NCI-H748 (cell line): ENCODE data around the gene ZNF556.

Experiments
- DNase-seq: peaks from one replicate; lab custom pipeline; 2025; ENCODE audit not compliant: unreplicated experiment; lab: John Stamatoyannopoulos, UW

Gene ZNF556

DNA sequence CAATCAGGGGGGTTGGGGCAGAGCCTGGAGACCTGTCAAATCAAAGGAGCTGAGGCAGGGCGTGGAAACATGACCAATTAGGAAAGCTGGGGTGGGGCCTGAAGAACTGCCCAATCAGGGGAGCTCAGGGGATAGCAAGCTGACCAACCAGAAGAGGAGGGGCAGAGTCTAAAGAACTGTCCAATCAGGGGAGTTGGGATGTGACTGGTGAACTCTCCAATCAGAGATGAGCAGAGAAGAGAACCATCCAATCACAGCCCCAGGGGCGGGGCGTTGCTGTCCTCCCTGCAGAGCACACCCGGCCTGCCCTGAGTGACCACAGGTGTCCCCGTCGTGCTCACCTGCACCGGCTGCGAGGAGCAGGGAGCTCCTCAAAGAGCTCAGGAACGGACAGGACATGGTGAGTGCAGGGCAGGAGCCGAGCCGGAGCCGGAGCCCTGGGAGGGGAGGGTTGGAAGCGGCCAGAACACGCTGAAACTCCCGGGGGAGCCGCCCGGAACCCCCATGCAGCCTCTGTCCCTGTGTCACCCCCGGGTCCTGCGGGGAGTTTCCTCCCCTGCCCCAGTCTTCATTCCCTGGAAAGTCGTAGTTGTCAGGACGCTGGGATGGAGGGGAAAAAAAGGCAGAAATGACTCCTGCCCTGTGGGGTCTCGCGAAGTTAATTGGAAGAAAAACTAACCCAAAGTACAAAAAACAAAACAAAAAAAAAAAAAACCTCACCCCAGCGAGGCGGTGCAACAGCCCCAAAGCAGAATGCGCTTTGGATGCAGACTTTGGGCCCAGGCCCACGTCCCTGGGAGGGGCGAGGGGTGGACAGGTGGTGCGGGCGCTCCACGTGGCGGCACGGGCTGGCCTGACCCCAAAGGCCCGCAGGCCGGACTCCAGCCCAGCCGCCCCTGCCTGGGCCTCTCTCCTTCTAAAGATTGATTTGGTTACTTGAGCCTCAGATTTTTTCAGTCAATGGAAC is at the start of gene ZNF556:
TSS of gene ZNF556 (plus strand) at position 311 of the 967 bp plus-strand sequence. CDS start at position 398, 87 bp downstream.
- peak; percentile 97 for DNase-seq

DNA sequence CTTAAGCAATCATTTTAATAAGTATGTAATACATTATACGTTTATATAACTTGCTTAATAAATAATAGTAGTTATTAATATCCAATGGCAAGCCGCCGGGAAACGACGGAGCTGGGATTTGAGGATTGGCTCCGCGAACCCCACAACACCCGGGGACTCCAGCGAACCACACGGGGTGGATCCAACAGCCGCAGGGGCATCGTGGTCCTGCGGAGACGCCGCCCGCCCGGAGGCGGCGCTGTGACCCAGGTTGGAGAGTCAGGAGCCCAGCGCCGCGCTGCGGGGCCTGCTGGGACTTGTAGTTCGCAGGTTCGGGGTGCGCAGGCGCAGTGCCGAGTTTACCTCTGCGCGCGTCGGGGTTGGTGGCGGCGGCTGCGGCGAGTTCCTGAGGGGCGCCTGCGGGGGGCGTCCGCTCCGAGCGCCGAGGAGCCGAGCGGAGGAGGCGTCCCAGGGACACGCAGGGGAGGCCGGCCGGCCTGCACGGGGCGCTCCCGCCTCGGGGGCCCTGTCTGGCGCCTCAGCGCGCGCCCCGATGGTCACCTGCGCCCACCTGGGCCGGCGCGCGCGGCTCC is 47.5 kb upstream of the ZNF556 start, which contains the start of gene ZNF554:
TSS of gene ZNF554 (plus strand) at position 329 of the 572 bp plus-strand sequence. CDS start at position 533, 204 bp downstream.
- peak; percentile 94 for DNase-seq

DNA sequence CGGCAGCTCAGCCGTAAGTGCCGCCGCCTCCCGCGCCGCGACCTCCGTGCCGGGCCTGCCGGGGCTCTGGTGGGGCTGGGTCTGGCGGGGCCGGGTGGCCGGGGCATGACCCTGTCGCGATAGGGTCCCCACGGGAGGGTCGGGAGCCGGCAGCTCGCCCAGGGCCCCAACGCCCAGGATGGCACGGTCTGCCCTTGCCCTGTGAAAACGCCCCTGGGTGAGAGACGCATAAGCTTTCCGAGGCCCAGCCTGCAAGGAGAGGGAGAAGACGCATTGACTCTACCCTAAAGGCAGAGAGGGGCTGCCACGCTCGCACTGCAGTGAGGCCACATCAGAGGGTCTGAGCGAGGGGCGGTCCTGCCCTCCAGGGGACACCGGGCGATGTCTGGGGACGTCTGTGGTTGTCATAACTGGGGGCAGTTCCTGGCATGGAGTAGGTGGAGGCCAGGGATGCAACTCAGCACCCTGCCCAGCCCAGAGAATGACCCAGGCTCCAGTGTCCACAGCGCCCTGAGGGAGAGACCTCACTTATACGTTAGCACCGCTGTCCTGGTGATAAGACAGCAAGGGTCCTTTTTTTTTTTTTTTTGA is 46.9 kb upstream of the ZNF556 start:
- DNase-seq, result peak; percentile 24

DNA sequence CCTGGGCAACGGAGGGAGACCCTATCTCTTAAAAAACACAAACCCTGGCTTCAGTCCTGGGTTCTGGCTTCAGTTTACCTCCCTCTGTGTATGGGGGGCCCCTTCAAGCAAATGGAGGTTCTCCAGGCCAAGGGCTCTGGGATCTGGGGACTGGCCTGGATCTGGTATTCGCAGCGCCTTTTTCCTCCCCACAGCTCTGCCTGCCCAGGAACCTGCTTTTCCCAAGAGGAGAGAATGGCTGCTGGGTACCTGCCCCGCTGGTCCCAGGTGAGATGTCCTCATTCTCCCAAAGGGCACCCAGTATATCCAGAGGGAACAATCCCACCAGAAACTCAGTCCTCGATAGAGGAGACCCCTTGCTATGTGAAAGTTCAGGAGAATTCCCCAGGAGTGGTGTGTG is 44.3 kb upstream of the ZNF556 start:
- no peak for DNase-seq

DNA sequence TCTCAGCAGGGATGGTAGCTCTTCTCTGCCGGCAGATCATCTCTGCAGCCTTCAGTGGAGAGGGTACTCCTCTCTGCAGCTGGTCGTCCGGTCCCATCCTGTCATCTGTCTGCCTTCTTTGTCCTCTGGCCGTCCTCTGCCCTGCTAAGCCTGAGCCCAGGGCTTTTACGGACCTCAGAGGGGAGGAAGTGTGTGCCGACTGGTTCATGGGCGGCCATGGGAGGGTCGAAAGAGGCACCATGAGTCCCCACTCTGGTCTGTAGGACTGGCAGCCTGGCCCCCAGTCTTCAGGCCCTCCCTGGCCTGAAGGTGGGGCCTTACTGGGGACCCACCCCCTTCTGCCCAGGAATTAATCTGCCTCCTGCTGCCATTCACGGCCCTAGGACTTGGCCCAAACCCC is 43.5 kb upstream of the ZNF556 start:
- DNase-seq, result no peak

DNA sequence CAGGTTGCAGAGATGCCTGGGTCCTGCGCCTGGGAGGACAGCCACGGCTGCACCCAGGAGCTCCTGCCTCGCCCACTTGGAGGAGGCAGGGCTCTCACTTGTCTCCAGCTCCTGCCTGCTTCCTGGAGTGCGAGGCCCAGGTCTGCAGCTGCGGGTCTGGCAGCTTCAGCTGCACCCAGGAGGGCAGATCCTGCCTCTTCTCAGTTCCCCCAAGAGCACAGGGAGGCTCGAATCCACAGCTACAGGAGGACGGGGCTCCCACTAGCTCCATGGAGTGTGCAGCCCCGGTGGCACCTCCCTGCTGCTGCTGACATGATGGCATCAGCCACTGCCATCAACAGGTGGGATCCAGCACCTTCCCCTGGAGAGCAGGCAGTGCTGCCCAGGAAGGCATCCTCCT is 43.0 kb upstream of the ZNF556 start:
- DNase-seq, result no peak

DNA sequence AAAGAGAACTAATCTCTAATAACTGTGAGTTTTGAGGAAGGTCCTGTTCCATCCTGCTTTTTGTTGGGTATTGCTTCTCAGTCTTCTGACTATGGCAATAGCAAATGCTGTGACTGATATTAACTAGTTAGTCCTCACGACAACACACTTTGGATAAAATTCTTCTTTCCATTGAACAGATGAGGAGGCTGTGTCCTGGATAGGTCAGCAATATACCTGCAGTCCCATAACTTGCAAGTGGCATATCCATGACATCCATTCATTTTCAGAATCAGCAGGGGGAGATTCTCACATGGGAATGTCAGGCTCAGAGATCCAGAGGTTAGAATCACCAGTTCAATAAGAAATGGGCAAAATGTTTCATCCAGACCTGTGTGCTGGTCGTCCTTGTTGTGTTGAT is 40.1 kb upstream of the ZNF556 start:
- no peak for DNase-seq

DNA sequence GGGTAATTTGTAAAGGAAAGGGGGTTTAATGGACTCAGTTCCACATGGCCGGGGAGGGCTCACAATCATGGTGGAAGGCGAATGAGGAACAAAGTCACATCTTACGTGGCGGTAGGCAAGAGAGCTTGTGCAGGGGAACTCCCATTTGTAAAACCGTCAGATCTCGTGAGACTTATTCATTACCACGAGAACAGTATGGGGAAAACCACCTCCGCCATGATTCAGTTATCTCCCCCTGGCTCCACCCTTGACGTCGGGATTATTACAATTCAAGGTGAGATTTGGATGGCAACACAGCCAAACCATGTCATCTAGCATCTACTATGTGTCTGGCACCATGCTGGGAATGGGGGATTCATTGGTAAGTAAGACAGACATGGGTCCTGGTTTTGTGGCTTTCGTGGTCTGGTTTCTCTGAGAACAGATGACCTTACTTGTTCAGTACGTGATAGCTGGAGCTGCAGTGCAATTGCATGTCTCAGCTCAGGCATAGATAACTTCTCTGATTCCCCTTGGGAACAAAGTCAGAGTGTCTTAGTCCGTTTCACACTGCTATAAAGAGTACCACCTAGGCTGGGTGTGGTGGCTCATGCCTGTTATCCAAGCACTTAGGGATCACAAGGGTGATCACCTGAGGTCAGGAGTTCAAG is 39.2 kb upstream of the ZNF556 start:
- DNase-seq, result no peak

DNA sequence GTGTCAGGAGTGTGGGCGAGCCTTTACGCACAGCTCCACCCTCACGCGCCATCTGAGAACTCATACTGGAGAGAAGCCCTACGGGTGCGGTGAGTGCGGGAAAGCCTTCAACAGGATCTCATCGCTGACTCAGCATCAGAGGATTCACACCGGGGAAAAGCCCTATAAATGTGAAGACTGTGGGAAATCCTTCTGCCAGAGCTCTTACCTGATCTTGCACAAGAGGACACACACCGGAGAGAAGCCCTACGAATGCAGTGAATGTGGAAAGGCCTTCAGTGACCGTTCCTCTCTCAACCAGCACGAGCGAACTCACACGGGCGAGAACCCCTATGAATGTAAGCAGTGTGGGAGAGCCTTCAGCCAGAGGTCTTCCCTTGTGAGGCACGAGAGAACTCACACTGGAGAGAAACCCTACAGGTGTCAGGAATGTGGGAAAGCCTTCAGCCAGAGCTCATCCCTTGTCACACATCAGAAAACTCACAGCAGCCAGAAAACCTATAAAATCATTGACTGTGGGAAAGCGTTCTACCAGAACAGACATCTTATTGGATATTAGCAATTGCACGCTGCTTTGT is 32.8 kb upstream of the ZNF556 start:
- DNase-seq, result no peak

DNA sequence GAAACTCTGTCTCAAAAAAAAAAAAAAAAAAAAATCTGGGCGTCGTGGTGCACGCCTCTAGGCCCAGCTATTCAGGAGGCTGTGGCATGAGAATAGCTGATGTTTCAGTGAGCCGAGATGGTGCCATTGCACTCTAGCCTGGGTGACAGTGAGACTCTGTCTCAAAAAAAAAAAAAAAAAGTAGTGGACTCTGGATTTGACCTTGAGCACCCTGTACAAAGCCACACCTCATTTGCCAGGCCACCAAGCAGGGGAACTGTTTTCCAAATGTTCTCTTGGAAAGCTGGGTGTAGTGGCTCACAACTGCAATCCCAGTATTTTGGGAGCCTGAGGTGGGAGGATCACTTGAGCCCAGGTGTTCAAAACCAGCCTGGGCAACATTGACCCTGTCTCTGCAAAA is 29.7 kb upstream of the ZNF556 start:
- no peak for DNase-seq

DNA sequence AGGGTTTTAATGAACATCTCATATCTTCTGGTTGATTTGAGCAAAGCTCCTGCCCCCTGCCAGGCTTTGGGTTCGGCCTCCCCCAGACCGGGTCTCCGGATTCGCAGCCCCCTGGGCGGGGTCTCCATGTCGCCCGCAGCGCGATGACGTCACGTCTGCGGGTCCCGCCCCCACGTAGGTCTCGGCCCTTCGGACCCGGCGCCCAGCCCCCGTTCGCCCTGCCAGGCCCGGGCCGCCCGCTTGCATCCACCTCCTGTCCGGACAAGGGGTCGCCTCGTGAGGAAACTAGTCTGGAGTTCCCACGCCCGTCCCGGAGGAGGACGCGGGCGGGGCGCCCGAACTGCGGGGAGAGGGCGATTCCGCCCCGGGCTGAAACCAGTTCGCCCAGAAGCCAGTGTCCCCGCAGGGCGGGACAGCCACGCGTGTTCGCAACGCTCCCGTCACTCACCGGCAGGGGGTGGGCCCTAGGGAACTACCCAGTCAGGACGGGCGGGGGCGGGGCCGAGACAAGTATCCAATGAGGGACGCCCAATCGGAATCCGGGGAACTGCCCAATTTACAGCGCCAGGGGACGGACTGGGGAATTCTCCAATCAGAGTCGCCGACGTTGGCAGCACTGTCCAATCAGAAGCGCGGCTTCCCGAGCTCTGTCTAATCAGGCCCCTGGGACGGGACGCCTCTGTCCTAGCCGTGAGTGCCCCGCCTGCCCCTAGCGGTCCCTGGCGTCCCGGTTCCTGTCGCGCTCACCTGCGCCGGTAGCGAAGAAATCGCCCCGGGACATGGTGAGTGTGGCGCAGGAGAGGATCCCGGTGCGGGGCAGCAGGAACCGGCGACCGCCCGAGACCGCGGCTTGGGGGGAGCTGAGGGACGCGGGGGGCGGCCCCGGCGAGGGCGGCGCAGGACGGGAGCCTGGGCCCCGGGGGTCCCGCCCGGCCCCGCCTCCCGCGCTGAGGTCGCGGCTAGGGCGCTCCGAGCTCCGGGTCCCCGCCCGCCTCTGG is 26.0 kb upstream of the ZNF556 start, which contains the start of gene ZNF555:
TSS of gene ZNF555 (plus strand) at position 682 of the 998 bp plus-strand sequence. CDS start at position 780, 98 bp downstream.
- DNase-seq, result peak; percentile 95

DNA sequence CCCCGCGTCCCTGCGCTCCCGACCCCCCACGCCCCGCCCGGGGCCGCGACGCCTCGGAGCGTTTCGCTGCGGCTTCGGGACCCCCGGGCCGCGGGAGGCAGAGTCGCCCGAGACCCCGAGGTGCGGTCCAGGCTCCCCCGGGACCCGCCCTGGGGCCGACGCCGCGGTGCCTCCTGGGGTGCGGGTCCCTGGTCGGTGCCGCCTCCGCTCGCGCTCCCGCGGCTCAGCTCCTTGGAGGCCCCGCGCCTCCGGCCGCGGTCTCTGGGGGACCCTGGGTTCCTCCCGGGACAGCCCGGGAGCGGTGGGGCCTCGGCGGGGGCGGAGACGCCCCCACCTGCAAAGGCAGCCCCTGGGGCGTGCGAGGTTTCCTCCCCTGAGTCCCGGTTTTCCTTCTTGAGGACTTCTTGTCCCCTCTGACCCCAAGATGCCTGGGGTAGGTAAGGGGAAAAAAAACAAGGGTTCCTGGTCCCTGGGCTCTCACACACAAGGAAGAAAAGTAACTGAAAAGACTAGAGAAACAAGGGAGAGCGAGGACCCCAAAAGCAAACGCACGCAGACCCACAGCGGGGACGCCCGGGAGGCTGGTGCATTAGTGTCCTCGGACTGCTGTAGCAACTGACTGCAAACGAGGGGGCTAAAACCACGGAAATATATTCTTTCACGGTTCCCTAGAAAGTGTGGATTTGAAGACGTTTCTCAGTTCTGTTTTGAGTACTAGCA is 25.1 kb upstream of the ZNF556 start:
- DNase-seq, result no peak

DNA sequence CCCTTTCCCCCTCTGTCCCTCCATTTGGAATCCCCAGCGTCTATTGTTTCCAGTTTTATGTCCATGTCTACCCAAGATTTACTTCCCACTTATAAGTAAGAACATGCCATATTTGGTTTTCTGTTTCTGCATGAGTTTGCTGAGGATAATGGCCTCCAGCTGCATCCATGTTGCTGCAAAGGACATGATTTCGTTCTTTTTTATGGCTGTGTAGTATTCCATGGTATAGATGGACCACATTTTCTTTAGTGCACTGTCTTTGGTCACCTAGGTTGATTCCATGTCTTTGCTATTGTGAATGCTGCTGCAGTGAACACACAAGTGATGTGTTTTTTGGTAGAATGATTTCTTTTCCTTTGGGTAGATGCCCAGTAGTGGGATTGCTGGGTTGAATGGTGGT is 22.0 kb upstream of the ZNF556 start:
- no peak for DNase-seq

DNA sequence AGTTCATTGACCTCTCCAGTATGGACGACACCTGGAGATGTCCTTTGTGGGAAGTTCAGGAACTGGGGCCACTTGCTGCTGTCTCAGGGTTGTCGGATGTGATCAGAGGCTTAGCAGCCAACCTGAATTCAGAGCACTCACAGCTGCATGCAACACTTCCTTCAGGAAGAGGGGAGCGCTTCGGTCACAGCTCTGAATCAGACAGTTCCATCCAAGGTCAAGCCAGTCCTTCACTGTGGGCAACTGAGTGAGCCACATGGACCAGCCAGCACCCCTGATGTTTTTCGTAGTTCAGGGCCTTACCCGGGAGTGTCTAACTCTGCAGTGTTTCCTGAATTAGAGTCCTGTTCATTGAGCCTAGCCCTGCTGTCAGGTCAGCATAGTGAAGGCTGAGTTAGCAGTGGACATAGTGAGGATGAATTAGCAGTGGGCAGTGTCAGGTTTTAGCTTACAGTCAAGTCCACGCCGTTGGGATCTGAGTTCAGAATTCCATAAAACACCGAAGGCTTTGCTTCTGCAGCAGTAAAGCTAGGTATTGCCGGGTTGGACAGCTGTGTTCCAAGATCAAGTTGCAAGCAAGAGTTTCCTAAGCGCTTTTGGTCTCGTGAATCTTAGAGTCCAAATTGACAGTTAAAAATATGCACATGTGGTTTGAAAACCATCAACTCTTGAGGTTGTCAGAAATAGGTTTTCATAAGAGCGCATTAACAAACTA is 20.8 kb upstream of the ZNF556 start:
- no peak for DNase-seq

DNA sequence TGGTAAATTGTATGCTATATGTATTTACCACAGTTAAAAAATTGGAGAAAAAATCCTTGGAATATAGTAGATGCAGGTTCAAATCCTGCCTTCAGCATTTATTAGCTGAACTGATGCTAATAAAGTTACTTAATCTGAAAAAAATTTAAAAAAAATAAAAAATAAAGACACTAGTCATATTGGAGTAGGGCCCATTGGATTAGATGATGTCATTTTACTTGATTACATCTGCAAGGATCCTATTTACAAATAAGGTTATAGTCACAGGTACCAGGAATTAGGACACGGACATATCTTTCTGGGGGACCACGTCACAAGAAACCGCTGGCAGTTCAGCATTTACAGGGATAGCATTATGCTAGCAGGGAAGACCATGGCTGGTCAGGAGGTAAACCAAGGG is 19.6 kb upstream of the ZNF556 start:
- no peak for DNase-seq

DNA sequence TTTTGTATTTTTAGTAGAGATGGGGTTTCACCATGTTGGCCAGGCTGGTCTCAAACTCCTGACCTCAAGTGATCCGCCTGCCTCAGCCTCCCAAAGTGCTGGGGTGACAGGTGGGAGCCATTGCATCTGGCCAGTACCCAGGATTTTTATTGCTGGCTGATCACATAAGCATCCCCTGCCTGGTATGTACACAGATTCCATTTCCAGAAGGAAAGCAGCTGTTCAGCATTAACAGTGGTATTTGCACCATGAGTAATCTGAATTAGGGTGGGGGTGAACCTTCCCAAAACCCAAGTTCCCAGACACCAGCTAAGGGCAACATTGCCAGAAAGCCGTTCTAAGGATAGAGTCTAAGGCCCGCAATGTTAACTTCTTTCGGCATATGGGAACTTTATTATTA is 18.5 kb upstream of the ZNF556 start:
- no peak for DNase-seq

DNA sequence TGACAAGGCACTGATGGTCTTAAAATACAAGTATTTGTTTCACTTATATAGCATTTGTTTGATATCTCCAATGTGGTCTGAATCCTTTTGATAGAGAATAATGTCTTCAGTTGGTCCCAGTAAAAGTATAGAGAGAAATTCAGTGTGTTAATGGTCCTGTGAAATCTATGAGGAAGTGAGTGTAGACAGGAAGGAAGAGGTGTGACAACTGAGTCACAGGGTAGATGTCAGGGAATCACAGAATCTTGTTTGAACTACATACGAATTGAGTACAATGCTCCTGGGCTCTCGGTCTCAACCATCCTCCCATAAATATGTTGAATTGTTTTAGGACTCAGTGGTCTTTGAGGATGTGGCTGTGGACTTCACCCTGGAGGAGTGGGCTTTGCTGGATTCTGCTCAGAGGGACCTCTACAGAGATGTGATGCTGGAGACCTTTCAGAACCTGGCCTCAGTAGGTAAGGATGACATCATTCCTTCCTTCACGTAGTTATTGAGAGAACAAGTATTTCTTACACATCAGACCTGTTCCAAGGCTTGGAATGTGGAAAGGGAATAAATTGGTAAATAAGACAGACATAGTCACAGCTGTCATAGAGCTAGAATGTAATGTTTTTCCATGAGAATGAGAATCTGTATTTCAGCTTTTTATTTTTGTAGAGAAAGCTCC is 16.7 kb upstream of the ZNF556 start:
- DNase-seq, result no peak

DNA sequence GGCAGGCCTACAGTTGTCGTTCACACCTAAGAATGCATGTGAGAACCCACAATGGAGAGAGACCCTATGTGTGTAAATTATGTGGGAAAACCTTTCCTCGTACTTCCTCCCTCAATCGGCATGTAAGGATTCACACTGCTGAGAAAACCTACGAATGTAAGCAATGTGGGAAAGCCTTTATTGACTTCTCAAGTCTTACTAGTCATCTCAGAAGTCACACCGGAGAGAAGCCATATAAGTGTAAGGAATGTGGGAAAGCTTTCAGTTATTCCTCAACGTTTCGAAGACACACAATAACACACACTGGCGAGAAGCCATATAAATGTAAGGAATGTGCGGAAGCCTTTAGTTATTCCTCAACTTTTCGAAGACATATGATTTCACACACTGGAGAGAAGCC is 14.5 kb upstream of the ZNF556 start:
- no peak for DNase-seq
